Forelimb muscle (tissue), 1 donor: ENCODE measurements around the gene CSF3. TPM values are rescaled to one million over a fixed set of nuclear protein-coding genes. Genes with fewer than 3 reads are reported as not detected.

Source experiments
- DNase-seq: peaks from one replicate; pipeline ENCODE4 v3.0.0-alpha.2; 2013; ENCODE audit warnings: low read depth
- polyA plus RNA-seq: library from polyadenylated mRNA; unstranded; fragments of 120-200 nt; gene quantifications from one replicate; pipeline ENCODE4 v1.2.1, GENCODE V29; 2013; ENCODE audit not compliant: insufficient read length

CSF3 gene, protein sequence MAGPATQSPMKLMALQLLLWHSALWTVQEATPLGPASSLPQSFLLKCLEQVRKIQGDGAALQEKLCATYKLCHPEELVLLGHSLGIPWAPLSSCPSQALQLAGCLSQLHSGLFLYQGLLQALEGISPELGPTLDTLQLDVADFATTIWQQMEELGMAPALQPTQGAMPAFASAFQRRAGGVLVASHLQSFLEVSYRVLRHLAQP
- 0.14 TPM for polyA plus RNA-seq

DNA sequence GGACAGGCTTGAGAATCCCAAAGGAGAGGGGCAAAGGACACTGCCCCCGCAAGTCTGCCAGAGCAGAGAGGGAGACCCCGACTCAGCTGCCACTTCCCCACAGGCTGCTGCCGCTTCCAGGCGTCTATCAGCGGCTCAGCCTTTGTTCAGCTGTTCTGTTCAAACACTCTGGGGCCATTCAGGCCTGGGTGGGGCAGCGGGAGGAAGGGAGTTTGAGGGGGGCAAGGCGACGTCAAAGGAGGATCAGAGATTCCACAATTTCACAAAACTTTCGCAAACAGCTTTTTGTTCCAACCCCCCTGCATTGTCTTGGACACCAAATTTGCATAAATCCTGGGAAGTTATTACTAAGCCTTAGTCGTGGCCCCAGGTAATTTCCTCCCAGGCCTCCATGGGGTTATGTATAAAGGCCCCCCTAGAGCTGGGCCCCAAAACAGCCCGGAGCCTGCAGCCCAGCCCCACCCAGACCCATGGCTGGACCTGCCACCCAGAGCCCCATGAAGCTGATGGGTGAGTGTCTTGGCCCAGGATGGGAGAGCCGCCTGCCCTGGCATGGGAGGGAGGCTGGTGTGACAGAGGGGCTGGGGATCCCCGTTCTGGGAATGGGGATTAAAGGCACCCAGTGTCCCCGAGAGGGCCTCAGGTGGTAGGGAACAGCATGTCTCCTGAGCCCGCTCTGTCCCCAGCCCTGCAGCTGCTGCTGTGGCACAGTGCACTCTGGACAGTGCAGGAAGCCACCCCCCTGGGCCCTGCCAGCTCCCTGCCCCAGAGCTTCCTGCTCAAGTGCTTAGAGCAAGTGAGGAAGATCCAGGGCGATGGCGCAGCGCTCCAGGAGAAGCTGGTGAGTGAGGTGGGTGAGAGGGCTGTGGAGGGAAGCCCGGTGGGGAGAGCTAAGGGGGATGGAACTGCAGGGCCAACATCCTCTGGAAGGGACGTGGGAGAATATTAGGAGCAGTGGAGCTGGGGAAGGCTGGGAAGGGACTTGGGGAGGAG lies at the start of gene CSF3:
TSS of gene CSF3 (plus strand) at position 436 of the 993 bp plus-strand sequence. CDS start at position 471, 35 bp downstream.
- no peak for DNase-seq

DNA sequence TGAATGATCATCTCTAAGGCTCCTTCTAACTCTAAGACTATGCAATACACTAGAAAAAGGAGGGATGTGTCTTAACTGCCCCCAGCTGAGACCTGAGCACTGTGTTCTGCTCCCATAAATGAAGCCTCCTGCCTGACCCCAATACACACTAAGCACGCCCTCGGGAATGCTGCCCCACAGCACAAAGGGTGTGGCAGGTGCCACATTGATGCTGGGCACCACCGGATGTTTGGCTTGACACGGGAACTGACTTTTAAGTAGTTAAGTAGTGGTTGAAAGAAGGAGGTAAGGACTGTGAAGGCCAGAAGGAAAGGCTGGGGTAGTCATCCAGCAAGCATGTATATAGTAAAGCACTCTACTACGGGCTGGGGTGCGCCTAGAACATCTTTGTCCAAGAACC lies 48.5 kb upstream of the CSF3 start:
- DNase-seq = no peak

DNA sequence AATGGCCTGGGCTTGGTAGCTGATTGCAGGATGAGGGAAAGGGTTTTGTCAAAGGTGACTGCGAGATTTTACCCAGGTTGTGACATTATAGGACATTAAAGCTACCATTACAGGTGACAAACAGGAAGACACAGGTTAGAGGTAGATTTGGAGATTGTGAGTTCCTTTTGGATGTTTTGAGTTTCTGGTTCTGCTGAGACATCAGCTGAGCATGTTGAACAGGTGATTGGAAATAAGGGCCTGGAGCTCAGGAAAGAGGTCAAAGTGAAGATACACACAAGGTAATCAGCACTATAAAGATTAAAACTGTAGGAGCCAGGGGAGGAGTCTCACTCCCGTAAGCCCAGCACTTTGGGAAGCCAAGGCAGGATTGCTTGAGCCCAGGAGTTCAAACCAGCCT lies 46.5 kb upstream of the CSF3 start:
- DNase-seq = no peak

DNA sequence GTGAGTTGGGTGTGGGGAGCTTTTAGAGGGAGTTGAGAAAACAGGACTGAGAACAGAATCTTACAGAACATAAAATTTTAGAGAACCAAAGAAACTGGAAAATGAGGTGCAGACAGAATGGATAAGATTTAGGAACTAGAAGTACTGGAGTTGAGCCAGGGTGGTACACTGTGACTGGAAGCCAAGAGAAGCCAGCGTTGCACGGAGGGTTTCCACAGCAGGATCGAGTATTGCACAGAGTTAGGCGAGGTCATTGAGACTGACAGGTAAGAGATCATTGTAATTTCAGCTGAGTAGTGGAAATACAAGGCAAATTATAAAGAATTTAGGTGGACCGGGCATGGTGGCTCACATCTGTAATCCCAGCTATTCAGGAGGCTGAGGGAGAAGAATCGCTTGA lies 45.9 kb upstream of the CSF3 start:
- DNase-seq = no peak

DNA sequence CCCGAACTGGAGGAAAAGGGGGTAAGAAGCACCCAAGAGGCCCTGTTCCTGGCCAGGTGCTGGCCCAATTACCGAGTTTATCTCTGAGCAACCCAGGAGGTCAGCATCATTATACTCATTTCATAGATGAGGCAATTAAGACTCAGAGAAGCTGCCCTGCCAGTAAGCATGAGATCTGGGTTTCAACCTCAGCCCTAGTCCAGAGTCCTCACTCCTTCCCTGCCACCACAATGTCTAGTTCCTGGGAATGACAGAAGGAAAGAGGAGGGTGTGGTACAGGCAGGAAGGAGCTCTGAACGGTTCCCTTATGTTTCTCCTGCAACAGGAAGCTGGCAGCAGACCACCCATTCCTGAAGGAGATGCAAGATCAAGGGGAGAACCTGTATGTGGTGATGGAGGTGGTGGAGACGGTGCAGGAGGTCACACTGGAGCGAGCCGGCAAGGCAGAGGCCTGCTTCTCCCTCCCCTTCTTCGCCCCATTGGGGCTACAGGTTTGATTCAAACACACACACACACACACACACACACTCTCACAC lies 45.0 kb upstream of the CSF3 start:
- DNase-seq = no peak

DNA sequence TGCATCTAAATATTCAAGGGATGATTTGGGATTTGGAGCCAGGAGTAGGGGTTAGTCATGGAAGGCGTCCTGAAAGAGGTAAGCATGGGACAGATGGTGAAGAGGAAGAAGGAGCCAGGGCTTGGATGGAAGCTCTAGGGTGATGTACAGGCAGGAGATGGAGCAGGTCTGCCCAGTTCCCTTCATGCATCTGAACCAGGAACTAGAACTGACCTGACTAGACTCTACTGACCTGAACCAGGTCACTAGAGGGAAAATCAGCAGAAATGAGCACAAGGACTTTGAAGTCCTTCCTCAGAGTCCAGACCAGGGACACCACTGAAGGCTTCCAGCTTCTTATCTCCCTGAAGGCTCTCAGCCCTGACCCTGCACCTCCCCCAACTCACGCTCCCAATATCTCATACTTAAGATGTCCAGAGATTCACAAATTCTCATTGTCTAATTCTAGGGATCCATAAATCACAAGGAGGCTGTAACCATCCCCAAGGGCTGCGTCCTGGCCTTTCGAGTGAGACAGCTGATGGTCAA lies 44.1 kb upstream of the CSF3 start:
- no peak for DNase-seq

DNA sequence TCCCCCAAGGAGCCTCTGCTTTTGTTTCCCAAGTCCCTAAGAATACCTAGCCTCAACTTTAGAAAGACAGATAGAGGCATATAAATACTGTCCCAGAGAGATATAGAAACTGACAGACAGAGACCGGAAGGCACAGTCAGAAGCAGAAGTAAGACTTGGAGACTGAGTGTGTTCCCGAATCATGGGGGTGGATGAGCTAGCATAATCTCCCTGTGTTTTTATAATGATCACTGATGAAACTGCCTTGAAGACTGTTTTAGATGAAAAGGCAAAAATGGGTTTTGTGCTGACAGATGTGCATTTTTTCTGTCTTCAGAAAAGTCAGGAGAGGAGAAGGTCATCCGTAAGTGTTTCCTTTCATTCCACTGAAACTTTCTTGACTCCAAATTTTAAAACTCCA lies 43.0 kb upstream of the CSF3 start:
- no peak for DNase-seq

DNA sequence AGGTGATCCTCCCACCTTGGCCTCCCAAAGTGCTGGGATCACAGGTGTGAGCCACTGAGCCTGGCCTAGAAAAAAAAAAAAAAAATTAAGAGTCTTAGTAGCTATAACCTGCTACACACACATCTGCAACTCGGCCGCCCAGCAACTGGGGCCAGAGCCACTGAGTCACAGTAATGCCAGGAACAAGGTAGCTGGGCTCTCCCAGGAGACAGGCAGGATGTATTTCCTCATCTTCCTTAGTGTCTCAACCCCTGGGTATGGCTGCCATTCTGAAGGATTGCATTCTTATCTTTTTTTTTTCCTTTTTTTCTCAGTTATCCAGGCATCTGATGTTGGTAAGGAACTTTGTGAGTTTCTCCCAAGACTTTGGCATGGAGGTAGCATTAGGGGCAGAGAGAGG lies 41.7 kb upstream of the CSF3 start:
- DNase-seq = no peak

DNA sequence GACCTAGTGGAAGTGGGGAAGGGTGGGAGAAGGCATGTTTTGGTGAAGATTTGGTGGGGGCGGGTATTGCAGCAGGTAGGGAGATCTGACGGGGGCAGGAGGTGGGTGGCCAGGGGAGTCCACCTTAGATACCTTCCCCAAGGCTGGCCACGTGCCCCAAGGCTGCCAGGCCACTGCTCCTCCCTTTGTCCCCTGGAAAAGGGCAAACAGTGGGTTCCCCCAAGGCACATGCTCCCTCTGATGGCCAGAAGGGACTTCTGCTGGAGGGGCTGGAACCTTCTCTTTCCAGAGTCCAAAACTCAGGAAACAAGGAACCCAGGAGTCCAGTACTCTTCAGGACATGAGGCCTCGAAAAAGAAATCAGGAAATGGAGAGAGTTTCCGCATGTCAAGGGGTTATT lies 40.8 kb upstream of the CSF3 start:
- DNase-seq = no peak

DNA sequence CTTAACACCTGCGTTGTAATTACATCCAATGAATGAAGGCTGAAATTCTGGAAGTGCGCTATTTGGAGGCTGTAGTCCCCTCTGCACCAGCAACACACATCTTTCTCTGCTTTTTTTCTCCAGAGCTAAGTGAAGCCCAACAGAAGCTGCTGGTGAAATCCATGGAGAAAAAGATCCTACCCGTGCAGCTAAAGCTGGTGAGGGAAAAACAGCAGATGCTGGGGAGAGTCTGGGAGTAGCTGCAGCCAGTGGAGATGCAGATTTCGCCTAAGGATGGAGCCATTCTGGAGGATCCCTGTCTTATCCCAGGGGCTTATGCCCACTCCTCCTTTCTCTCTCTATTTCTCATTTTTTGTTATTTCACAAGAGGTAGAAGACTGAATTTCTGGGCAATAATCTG lies 39.4 kb upstream of the CSF3 start:
- no peak for DNase-seq

DNA sequence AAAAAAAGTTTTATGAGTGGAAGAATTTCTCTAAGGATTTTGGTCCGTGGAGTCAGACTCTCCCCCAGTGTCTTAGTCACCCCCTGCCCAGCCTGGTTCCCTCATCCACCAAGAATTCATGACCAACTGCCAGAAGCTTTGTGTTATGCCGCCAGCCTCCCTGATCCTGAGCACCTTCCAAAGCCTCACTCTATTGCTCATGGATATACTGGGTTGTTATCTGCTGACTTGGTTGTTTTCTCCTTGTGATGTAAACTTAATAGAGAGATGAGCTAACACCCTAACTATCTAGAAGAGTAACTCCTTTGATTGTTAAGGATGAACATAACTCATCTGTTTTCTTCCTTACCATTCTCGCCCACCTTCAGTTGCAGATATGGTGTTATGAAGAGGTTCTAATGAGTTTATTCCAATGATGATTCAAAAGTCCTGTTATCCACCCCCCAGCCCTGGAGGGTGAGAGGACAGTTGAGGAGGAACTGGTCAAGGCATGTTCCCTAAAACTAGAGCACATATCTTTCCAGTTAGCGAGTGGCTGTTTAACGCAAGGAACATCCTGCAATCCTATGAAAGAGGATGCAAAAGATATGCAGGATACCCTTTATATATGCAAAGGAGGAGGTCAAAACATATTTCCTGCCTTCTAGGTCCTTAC lies 36.1 kb upstream of the CSF3 start:
- DNase-seq = no peak

DNA sequence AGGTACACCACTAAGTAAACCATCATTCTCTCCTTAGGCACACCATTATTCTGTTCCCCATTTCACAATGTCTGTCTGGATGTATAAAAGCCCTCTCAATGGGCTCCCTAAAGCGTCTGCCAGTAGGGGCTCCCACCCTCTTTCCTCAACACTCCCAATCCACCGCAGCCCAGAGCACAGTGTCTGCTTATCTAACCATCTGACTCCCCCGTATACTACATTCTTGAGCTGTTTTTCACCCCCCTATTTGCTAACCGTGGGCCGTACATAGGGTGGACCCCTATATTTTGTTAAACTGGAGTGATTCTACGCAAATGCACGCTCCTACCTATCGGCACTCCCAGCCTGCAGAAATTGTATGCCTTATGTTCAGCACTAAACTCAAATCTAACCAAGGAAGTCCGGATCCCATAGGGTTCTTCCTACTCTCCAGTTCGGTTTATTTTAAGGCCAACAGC lies 35.3 kb upstream of the CSF3 start:
- DNase-seq = no peak

DNA sequence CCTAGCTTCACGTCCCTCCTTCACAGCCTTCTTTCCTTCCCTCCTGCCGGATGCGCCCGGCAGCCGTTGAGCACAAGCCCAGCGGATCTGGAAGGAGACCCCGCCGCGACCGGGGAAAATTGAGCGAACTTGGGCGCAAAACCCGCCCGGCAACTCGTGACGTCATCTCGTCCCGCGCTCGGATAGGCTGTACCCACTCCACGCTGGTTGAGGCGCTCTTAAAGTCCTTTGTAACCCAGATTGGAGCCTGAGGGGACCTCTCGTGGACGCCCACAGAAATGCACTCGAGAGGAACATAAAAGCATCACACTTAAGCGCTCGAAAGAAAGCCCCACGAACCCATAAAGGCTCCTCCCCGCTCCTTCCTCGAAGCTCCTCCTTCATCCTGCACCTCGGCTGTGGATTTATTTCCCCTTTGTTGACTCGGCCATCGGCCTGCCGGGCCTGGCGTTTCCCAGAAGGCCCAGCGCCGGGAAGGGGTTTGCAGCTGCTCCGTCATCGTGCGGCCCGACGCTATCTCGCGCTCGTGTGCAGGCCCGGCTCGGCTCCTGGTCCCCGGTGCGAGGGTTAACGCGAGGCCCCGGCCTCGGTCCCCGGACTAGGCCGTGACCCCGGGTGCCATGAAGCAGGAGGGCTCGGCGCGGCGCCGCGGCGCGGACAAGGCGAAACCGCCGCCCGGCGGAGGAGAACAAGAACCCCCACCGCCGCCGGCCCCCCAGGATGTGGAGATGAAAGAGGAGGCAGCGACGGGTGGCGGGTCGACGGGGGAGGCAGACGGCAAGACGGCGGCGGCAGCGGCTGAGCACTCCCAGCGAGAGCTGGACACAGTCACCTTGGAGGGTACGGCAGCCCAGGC lies 34.7 kb upstream of the CSF3 start, which contains the start of gene PSMD3:
TSS of gene PSMD3 (plus strand) at position 457 of the 856 bp plus-strand sequence. CDS start at position 621, 164 bp downstream.
- peak; percentile 100 for DNase-seq

DNA sequence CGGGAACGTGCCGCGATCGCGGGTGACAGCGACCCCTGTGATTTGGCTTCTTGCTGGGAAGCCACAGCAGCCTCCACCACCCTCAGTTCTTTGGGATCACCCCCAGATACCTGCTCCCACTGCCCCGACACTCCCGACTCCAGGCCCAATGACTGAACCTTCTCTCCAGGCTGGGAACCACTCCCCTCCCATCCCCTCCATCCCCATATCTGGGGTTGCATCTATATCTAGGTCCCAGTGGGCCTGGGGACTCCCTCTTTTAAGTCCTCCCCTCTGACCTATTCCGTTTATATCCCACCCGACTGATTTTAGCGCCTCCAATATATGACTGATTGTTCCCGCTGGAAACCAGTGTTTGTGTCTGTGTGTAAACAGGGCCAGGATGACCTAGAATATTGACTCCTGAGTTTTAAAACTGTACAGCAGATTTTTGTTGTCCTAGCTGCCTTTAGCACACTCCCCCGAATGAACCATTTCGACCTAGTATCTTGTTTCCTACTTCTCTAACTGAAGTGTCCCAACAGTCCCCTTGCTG lies 34.0 kb upstream of the CSF3 start:
- DNase-seq = no peak

DNA sequence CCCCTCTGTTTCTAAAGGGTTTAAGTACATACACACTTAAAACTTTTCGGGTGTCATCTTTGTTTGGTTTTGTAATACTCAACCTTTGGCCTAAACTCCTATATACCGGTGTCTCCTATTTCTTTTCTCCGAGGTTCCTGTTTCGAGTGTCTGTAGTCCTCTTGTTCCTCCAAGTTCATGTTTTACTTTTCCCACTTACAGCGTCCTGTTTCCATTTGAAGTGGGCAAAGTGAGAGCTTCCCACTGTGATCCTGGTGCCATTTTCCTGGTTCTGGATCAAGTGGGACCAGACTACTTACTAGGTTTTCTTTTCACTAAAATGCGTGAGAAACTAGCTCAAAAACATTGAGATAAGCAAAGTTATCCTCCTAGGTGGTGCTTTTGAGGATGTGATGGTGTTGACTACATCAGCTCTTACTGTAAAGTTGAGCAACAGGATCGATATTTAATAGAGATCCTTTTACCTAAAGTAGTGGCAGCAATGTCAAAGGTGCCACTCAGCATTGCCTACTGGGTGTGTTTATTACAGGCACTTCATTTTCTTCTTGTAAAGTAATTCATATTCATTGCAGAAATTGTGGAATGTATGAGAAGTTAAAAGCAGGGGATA lies 33.4 kb upstream of the CSF3 start:
- no peak for DNase-seq

DNA sequence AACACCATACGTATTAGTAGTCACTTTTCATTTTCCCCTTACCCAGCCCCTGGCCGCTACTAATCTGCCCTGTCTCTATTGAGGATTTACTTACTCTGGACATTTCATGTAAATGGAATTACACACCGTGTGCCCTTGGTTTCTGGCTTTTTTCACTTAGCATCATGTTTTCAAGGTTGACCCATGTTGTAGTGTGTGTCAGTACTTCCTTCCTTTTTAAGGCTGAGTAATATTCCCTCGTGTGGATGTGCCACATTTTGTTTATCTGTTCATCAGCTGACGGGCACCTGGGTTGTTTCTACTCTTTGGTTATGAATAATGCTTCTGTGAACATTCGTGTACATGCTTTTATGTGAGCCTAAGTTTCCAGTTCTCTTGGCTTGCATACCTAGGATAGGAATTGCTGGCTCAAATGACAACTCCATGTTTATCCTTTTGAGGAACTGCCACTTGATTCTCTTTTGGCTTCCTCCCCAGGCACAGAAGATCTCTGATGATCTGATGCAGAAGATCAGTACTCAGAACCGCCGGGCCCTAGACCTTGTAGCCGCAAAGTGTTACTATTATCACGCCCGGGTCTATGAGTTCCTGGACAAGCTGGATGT lies 26.9 kb upstream of the CSF3 start:
- DNase-seq = no peak

DNA sequence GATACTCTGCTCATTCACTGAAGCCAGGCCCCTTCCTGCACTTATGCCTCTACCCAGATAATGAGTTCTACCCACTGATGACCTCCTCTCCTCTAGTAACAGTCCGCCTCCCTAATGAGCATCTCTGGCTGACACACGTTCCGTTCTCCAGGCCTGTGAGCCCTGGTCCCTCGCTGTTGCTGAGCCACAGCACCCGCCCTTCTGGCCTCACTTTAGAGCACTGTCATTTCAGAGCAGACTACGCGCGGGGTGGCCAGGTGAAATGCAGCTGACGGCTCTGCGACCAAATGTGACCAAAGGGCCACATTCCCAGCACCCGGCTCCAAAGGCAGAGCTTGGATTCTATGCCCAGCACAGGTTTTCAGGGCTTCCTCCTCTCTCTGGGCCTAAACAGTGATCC lies 20.8 kb upstream of the CSF3 start:
- no peak for DNase-seq

DNA sequence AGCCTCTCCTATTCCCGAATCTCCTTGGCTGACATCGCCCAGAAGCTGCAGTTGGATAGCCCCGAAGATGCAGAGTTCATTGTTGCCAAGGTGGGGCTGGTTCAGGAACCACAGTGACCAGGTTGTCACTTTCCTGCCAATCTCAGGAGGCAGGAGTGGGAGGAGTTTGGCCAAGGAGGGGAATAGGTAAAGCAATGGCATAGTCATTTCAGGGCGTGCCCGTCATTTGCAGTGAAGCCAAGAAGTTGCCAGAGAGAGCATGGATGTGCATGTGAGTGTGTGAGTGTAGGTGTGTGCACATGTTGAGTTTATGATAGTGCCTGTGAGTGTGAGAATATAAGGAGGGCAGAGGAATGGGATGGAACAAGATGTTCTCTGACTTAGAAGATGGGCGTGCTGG lies 19.8 kb upstream of the CSF3 start:
- DNase-seq = no peak

DNA sequence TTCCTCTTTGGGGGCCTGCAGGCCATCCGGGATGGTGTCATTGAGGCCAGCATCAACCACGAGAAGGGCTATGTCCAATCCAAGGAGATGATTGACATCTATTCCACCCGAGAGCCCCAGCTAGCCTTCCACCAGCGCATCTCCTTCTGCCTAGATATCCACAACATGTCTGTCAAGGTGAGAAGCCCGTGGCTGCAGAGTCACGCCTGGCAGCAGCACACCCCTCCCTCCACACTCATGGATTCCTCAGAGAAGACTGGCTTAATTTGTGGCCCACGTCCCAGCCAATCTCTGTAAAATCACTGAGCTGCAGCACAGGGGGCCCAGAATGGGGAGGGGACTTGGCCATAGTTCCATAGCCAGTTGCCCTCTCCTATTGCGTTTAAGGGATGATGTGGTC lies 19.1 kb upstream of the CSF3 start:
- DNase-seq = no peak

DNA sequence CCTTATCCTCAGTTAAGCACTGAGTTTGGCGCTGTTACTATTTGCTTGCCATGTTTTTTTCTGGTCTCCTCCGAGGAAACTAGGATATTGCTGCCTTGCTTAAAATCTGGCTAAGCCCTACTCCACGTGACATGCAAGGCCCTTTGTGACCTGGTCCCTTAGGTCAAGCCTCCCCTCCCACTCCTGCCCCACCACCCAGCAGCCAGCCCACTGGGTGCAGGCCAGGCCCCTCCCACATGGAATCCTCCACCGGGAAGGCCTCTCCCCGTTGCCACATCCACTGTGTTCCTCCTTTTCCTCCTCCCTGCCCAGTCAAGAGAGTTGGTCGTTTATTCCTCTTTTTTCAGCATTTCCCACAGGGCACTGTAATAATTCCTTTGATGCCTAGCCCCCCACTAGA lies 18.4 kb upstream of the CSF3 start:
- DNase-seq = no peak
